ENCODE measurements around the gene IGFL1.

- TF ChIP-seq CTCF (IDR thresholded peaks at IDR 0.05) (no peak), POLR2A (IDR thresholded peaks at IDR 0.05) (no peak)
These were observed 35.9 kb upstream of the IGFL1 start for GRCh38 chr19:46193678-46194077.

Data from Peyer's patch (tissue), 4 donors.